ENCODE results near the gene MT3. TPM values are rescaled to one million over a fixed set of nuclear protein-coding genes. Genes with fewer than 3 reads are reported as not detected.

MT3 gene
- total and polyA plus RNA-seq, 4 donors: 32.5 to 363 (median 186) TPM

- DNase-seq (ENCODE audit: low read depth in 4 of 6, low spot score in 6 of 6): no peak
- Histone ChIP-seq H3K9me3 (ENCODE audit: control insufficient read depth, insufficient read depth, low read length) (no peaks in the 10 kb centered on the region), H3K27ac (ENCODE audit: low read depth, low read length) (no peak overlapping the region), H3K27me3 (ENCODE audit: control insufficient read depth, insufficient read depth, low read length) (no peaks in the 10 kb centered on the region), H3K4me1 (ENCODE audit: control insufficient read depth, insufficient read depth, low read length) (peaks cover 28% of the 10 kb centered on the region), H3K4me3 (ENCODE audit: low read depth, low read length) (no peak overlapping the region), H3K36me3 (ENCODE audit: control insufficient read depth, insufficient read depth, low read length) (no peaks in the 10 kb centered on the region)
- no CpG with 5 or more reads among the region's 6 CpGs for WGBS (ENCODE audit: insufficient coverage)
Observed at GRCh38 chr16:56593573-56594291, 4.4 kb downstream of the MT3 start.

GRCh38 chr16:56594292-56594619 lies 4.9 kb downstream of the MT3 start:
- H3K27me3 ChIP-seq (ENCODE audit: control insufficient read depth, insufficient read depth, low read length): no peaks in the 10 kb centered on the region
- no peaks in the 10 kb centered on the region for H3K9me3 ChIP-seq (ENCODE audit: control insufficient read depth, insufficient read depth, low read length)
- H3K27ac ChIP-seq (ENCODE audit: low read depth, low read length): no peak overlapping the region
- H3K4me1 ChIP-seq (ENCODE audit: control insufficient read depth, insufficient read depth, low read length): peaks cover 25% of the 10 kb centered on the region
- H3K4me3 ChIP-seq (ENCODE audit: low read depth, low read length): no peak overlapping the region
- WGBS (ENCODE audit: insufficient coverage): 100% methylated on average over 2 of the region's 5 CpGs
- no peaks in the 10 kb centered on the region for H3K36me3 ChIP-seq (ENCODE audit: control insufficient read depth, insufficient read depth, low read length)
- no peak for DNase-seq (ENCODE audit: low read depth in 4 of 6, low spot score in 6 of 6)

GRCh38 chr16:56600398-56600999 lies 11.2 kb downstream of the MT3 start:
- Histone ChIP-seq H3K4me3 (ENCODE audit: low read depth, low read length) (no peak overlapping the region), H3K27ac (ENCODE audit: low read depth, low read length) (no peak overlapping the region), H3K9me3 (ENCODE audit: control insufficient read depth, insufficient read depth, low read length) (no peaks in the 10 kb centered on the region), H3K27me3 (ENCODE audit: control insufficient read depth, insufficient read depth, low read length) (no peaks in the 10 kb centered on the region), H3K36me3 (ENCODE audit: control insufficient read depth, insufficient read depth, low read length) (no peaks in the 10 kb centered on the region), H3K4me1 (ENCODE audit: control insufficient read depth, insufficient read depth, low read length) (peaks cover 11% of the 10 kb centered on the region)
- peak in 2 of 6 donors; percentile 61 to 70 for DNase-seq (ENCODE audit: low read depth in 4 of 6, low spot score in 6 of 6)
- WGBS (ENCODE audit: insufficient coverage): 46% methylated on average over 8 of the region's 8 CpGs

- Histone ChIP-seq H3K36me3 (ENCODE audit: control insufficient read depth, insufficient read depth, low read length) (no peaks in the 10 kb centered on the region), H3K27ac (ENCODE audit: low read depth, low read length) (no peak overlapping the region), H3K4me3 (ENCODE audit: low read depth, low read length) (no peak overlapping the region), H3K9me3 (ENCODE audit: control insufficient read depth, insufficient read depth, low read length) (no peaks in the 10 kb centered on the region), H3K27me3 (ENCODE audit: control insufficient read depth, insufficient read depth, low read length) (no peaks in the 10 kb centered on the region), H3K4me1 (ENCODE audit: control insufficient read depth, insufficient read depth, low read length) (peaks cover 15% of the 10 kb centered on the region)
- DNase-seq (ENCODE audit: low read depth in 4 of 6, low spot score in 6 of 6): peak in 1 of 6 donors; percentile 27
- 39% methylated on average over 7 of the region's 9 CpGs for WGBS (ENCODE audit: insufficient coverage)
Observed at GRCh38 chr16:56601325-56601724, 12.0 kb downstream of the MT3 start.

- no peak overlapping the region for H3K27ac ChIP-seq (ENCODE audit: low read depth, low read length)
- WGBS (ENCODE audit: insufficient coverage): 65% methylated on average over 3 of the region's 4 CpGs
Observed at GRCh38 chr16:56603589-56603988, 14.3 kb downstream of the MT3 start.

GRCh38 chr16:56604966-56605365 lies 15.6 kb downstream of the MT3 start:
- H3K4me3 ChIP-seq (ENCODE audit: low read depth, low read length): no peak overlapping the region
- H3K4me1 ChIP-seq (ENCODE audit: control insufficient read depth, insufficient read depth, low read length): peaks cover 43% of the 10 kb centered on the region
- 100% methylated on average over 2 of the region's 4 CpGs for WGBS (ENCODE audit: insufficient coverage)
- H3K36me3 ChIP-seq (ENCODE audit: control insufficient read depth, insufficient read depth, low read length): no peaks in the 10 kb centered on the region
- H3K27ac ChIP-seq (ENCODE audit: low read depth, low read length): no peak overlapping the region
- H3K9me3 ChIP-seq (ENCODE audit: control insufficient read depth, insufficient read depth, low read length): no peaks in the 10 kb centered on the region
- no peak for DNase-seq (ENCODE audit: low read depth in 4 of 6, low spot score in 6 of 6)
- peaks cover 11% of the 10 kb centered on the region for H3K27me3 ChIP-seq (ENCODE audit: control insufficient read depth, insufficient read depth, low read length)

More at GRCh38 chr16:56603589-56603988, 14.3 kb downstream of the MT3 start:
- Histone ChIP-seq H3K4me3 (ENCODE audit: low read depth, low read length) (no peak overlapping the region), H3K4me1 (ENCODE audit: control insufficient read depth, insufficient read depth, low read length) (peaks cover 33% of the 10 kb centered on the region), H3K36me3 (ENCODE audit: control insufficient read depth, insufficient read depth, low read length) (no peaks in the 10 kb centered on the region), H3K27me3 (ENCODE audit: control insufficient read depth, insufficient read depth, low read length) (no peaks in the 10 kb centered on the region), H3K9me3 (ENCODE audit: control insufficient read depth, insufficient read depth, low read length) (no peaks in the 10 kb centered on the region)
- peak in 2 of 6 donors; percentile 61 to 66 for DNase-seq (ENCODE audit: low read depth in 4 of 6, low spot score in 6 of 6)

- peaks cover 47% of the 10 kb centered on the region for H3K4me1 ChIP-seq (ENCODE audit: control insufficient read depth, insufficient read depth, low read length)
- peaks cover 15% of the 10 kb centered on the region for H3K27me3 ChIP-seq (ENCODE audit: control insufficient read depth, insufficient read depth, low read length)
- no CpG with 5 or more reads among the region's 1 CpG for WGBS (ENCODE audit: insufficient coverage)
- no peaks in the 10 kb centered on the region for H3K9me3 ChIP-seq (ENCODE audit: control insufficient read depth, insufficient read depth, low read length)
- no peak overlapping the region for H3K27ac ChIP-seq (ENCODE audit: low read depth, low read length)
- no peak overlapping the region for H3K4me3 ChIP-seq (ENCODE audit: low read depth, low read length)
- DNase-seq (ENCODE audit: low read depth in 4 of 6, low spot score in 6 of 6): no peak
- H3K36me3 ChIP-seq (ENCODE audit: control insufficient read depth, insufficient read depth, low read length): no peaks in the 10 kb centered on the region
Observed at GRCh38 chr16:56605475-56605874, 16.1 kb downstream of the MT3 start.

GRCh38 chr16:56606071-56606475 lies 16.7 kb downstream of the MT3 start:
- no peaks in the 10 kb centered on the region for H3K36me3 ChIP-seq (ENCODE audit: control insufficient read depth, insufficient read depth, low read length)
- peak overlapping the region; percentile 87 for H3K27ac ChIP-seq (ENCODE audit: low read depth, low read length)
- peaks cover 43% of the 10 kb centered on the region for H3K4me1 ChIP-seq (ENCODE audit: control insufficient read depth, insufficient read depth, low read length)
- no peaks in the 10 kb centered on the region for H3K9me3 ChIP-seq (ENCODE audit: control insufficient read depth, insufficient read depth, low read length)
- 82% methylated on average over 2 of the region's 3 CpGs for WGBS (ENCODE audit: insufficient coverage)
- H3K4me3 ChIP-seq (ENCODE audit: low read depth, low read length): no peak overlapping the region
- peaks cover 21% of the 10 kb centered on the region for H3K27me3 ChIP-seq (ENCODE audit: control insufficient read depth, insufficient read depth, low read length)
- DNase-seq (ENCODE audit: low read depth in 4 of 6, low spot score in 6 of 6): no peak

GRCh38 chr16:56606476-56607108 lies 17.3 kb downstream of the MT3 start:
- DNase-seq (ENCODE audit: low read depth in 4 of 6, low spot score in 6 of 6): peak in 2 of 6 donors; percentile 30 to 77
- Histone ChIP-seq H3K27ac (ENCODE audit: low read depth, low read length) (peak overlapping the region; percentile 87), H3K4me3 (ENCODE audit: low read depth, low read length) (no peak overlapping the region), H3K9me3 (ENCODE audit: control insufficient read depth, insufficient read depth, low read length) (no peaks in the 10 kb centered on the region), H3K36me3 (ENCODE audit: control insufficient read depth, insufficient read depth, low read length) (no peaks in the 10 kb centered on the region), H3K4me1 (ENCODE audit: control insufficient read depth, insufficient read depth, low read length) (peaks cover 42% of the 10 kb centered on the region), H3K27me3 (ENCODE audit: control insufficient read depth, insufficient read depth, low read length) (peaks cover 24% of the 10 kb centered on the region)
- WGBS (ENCODE audit: insufficient coverage): 65% methylated on average over 2 of the region's 8 CpGs

All from spinal cord (tissue), 10 donors.